ENCODE results near the gene RNU5D-1. TPM values are rescaled to one million over a fixed set of nuclear protein-coding genes. Genes with fewer than 3 reads are reported as not detected.
"Not testable (repeated sequence)": the region's sequence is repeated elsewhere in the genome, so short reads cannot be mapped to it uniquely, and the experiment has no call there.

Gene RNU5D-1
- total RNA-seq, 2 experiments from 2014 or later, result not detected

- H3K4me3 Mint-ChIP-seq, result no peak overlapping the region
- no peaks in the 10 kb centered on the region for H3K9me3 Mint-ChIP-seq
- DNase-seq, result no peak
- H3K4me1 Mint-ChIP-seq (ENCODE audit: low read depth), result peaks cover 42% of the 10 kb centered on the region
- CTCF ChIA-PET, result interaction anchor here (0.6 to 7.9 kb wide), 8 partner anchors 9 to 588 kb away, joined by 3 to 64 read pairs (median 3); partner anchors contain the start of gene RNU5D-1
- H3K27ac Mint-ChIP-seq, result no peak overlapping the region
- H3K36me3 Mint-ChIP-seq (ENCODE audit: low read depth), result no peaks in the 10 kb centered on the region
- intact Hi-C loops (cut with micrococcal nuclease), result loop anchor here (2.0 kb wide), 2 partner anchors 16 to 40 kb away; partner anchors contain the start of genes ARMH1, RNU5D-1 and TMEM53
- no peaks in the 10 kb centered on the region for H3K27me3 Mint-ChIP-seq (ENCODE audit: low read depth)
Observed at GRCh38 chr1:44714532-44714931, 16.4 kb downstream of the RNU5D-1 start.

GRCh38 chr1:44713321-44713781 is 17.6 kb downstream of the RNU5D-1 start:
- CTCF ChIA-PET, result interaction anchor here (7.9 kb wide), 1 partner anchor 17 kb away, joined by 64 read pairs; the partner anchor contains the start of gene RNU5D-1
- Mint-ChIP-seq H3K27me3 (ENCODE audit: low read depth) (no peaks in the 10 kb centered on the region), H3K9me3 (no peaks in the 10 kb centered on the region), H3K4me1 (ENCODE audit: low read depth) (peaks cover 35% of the 10 kb centered on the region), H3K4me3 (no peak overlapping the region), H3K27ac (no peak overlapping the region), H3K36me3 (ENCODE audit: low read depth) (no peaks in the 10 kb centered on the region)
- intact Hi-C loops (cut with micrococcal nuclease), result no loop called here
- no peak for DNase-seq

- Mint-ChIP-seq H3K36me3 (ENCODE audit: low read depth) (no peaks in the 10 kb centered on the region), H3K4me1 (ENCODE audit: low read depth) (peaks cover 10% of the 10 kb centered on the region), H3K9me3 (no peaks in the 10 kb centered on the region), H3K4me3 (peak overlapping the region; percentile 53), H3K27ac (peak overlapping the region; percentile 2), H3K27me3 (ENCODE audit: low read depth) (no peaks in the 10 kb centered on the region)
- intact Hi-C loops (cut with micrococcal nuclease), result no loop called here
- DNase-seq, result peak; percentile 53
- CTCF ChIA-PET, result interaction anchor here (0.6 to 1.6 kb wide), 7 partner anchors 10 to 71 kb away, joined by 3 to 7 read pairs (median 3); partner anchors contain the start of gene RNU5D-1
Observed at GRCh38 chr1:44707959-44708831, 22.8 kb downstream of the RNU5D-1 start.

- Mint-ChIP-seq H3K36me3 (ENCODE audit: low read depth) (no peaks in the 10 kb centered on the region), H3K9me3 (no peaks in the 10 kb centered on the region), H3K27ac (no peak overlapping the region), H3K27me3 (ENCODE audit: low read depth) (no peaks in the 10 kb centered on the region), H3K4me1 (ENCODE audit: low read depth) (peaks cover 10% of the 10 kb centered on the region), H3K4me3 (no peak overlapping the region)
- intact Hi-C loops (cut with micrococcal nuclease), result no loop called here
- DNase-seq, result no peak
- CTCF ChIA-PET, result interaction anchor here (0.6 to 1.8 kb wide), 7 partner anchors 9 to 594 kb away, joined by 3 to 7 read pairs (median 3); partner anchors contain the start of gene RNU5D-1
Observed at GRCh38 chr1:44707112-44707881, 23.7 kb downstream of the RNU5D-1 start.

- no peaks in the 10 kb centered on the region for H3K27me3 Mint-ChIP-seq (ENCODE audit: low read depth)
Observed at GRCh38 chr1:44705938-44706337, 25.0 kb downstream of the RNU5D-1 start.

GRCh38 chr1:44705470-44705869 is 25.5 kb downstream of the RNU5D-1 start:
- Mint-ChIP-seq H3K4me1 (ENCODE audit: low read depth) (peaks cover 10% of the 10 kb centered on the region), H3K9me3 (no peaks in the 10 kb centered on the region), H3K4me3 (no peak overlapping the region), H3K36me3 (ENCODE audit: low read depth) (no peaks in the 10 kb centered on the region), H3K27me3 (ENCODE audit: low read depth) (no peaks in the 10 kb centered on the region), H3K27ac (no peak overlapping the region)
- CTCF ChIA-PET, result interaction anchor here (0.5 to 1.6 kb wide), 3 partner anchors 9 to 25 kb away, joined by 3 read pairs; partner anchors contain the start of gene RNU5D-1
- intact Hi-C loops (cut with micrococcal nuclease), result no loop called here
- DNase-seq, result no peak

More at GRCh38 chr1:44705938-44706337, 25.0 kb downstream of the RNU5D-1 start:
- H3K27ac Mint-ChIP-seq, result no peak overlapping the region
- no peak overlapping the region for H3K4me3 Mint-ChIP-seq
- no peak for DNase-seq
- intact Hi-C loops (cut with micrococcal nuclease), result no loop called here
- CTCF ChIA-PET, result interaction anchor here (1.3 to 1.8 kb wide), 3 partner anchors 9 to 25 kb away, joined by 3 to 6 read pairs (median 3); partner anchors contain the start of gene RNU5D-1
- no peaks in the 10 kb centered on the region for H3K36me3 Mint-ChIP-seq (ENCODE audit: low read depth)
- H3K4me1 Mint-ChIP-seq (ENCODE audit: low read depth), result peaks cover 10% of the 10 kb centered on the region
- H3K9me3 Mint-ChIP-seq, result no peaks in the 10 kb centered on the region

- Mint-ChIP-seq H3K4me3 (no peak overlapping the region), H3K27me3 (ENCODE audit: low read depth) (no peaks in the 10 kb centered on the region), H3K27ac (no peak overlapping the region), H3K9me3 (no peaks in the 10 kb centered on the region), H3K4me1 (ENCODE audit: low read depth) (peaks cover 21% of the 10 kb centered on the region), H3K36me3 (ENCODE audit: low read depth) (no peaks in the 10 kb centered on the region)
- intact Hi-C loops (cut with micrococcal nuclease), result no loop called here
- CTCF ChIA-PET, result no interaction called here
- DNase-seq, result no peak
Observed at GRCh38 chr1:44701141-44701573, 29.8 kb downstream of the RNU5D-1 start.

GRCh38 chr1:44700573-44700972 is 30.4 kb downstream of the RNU5D-1 start:
- H3K27ac Mint-ChIP-seq, result no peak overlapping the region
- no peak overlapping the region for H3K4me3 Mint-ChIP-seq
- DNase-seq, result no peak
- CTCF ChIA-PET, result no interaction called here
- H3K27me3 Mint-ChIP-seq (ENCODE audit: low read depth), result no peaks in the 10 kb centered on the region
- no peaks in the 10 kb centered on the region for H3K9me3 Mint-ChIP-seq
- peaks cover 26% of the 10 kb centered on the region for H3K4me1 Mint-ChIP-seq (ENCODE audit: low read depth)
- no peaks in the 10 kb centered on the region for H3K36me3 Mint-ChIP-seq (ENCODE audit: low read depth)
- intact Hi-C loops (cut with micrococcal nuclease), result no loop called here

GRCh38 chr1:44699375-44699774 is 31.6 kb downstream of the RNU5D-1 start:
- H3K27ac Mint-ChIP-seq; intact Hi-C loops (cut with micrococcal nuclease); H3K9me3 Mint-ChIP-seq; DNase-seq; H3K27me3 Mint-ChIP-seq (ENCODE audit: low read depth); H3K4me3 Mint-ChIP-seq; H3K36me3 Mint-ChIP-seq (ENCODE audit: low read depth): not testable (repeated sequence)
- peaks cover 26% of the 10 kb centered on the region for H3K4me1 Mint-ChIP-seq (ENCODE audit: low read depth)
- CTCF ChIA-PET, result interaction anchor here (2.1 kb wide), 1 partner anchor 8 kb away, joined by 7 read pairs; no protein-coding TSS in a partner anchor

GRCh38 chr1:44698138-44698537 is 32.8 kb downstream of the RNU5D-1 start:
- Mint-ChIP-seq H3K9me3 (no peaks in the 10 kb centered on the region), H3K4me1 (ENCODE audit: low read depth) (peaks cover 29% of the 10 kb centered on the region), H3K27ac (no peak overlapping the region), H3K4me3 (no peak overlapping the region), H3K27me3 (ENCODE audit: low read depth) (no peaks in the 10 kb centered on the region), H3K36me3 (ENCODE audit: low read depth) (no peaks in the 10 kb centered on the region)
- no peak for DNase-seq
- CTCF ChIA-PET, result interaction anchor here (2.1 kb wide), 1 partner anchor 9 kb away, joined by 7 read pairs; no protein-coding TSS in a partner anchor
- intact Hi-C loops (cut with micrococcal nuclease), result no loop called here

- H3K4me1 Mint-ChIP-seq (ENCODE audit: low read depth), result peaks cover 29% of the 10 kb centered on the region
- no peaks in the 10 kb centered on the region for H3K27me3 Mint-ChIP-seq (ENCODE audit: low read depth)
- H3K9me3 Mint-ChIP-seq, result no peaks in the 10 kb centered on the region
- intact Hi-C loops (cut with micrococcal nuclease), result no loop called here
- no peak overlapping the region for H3K4me3 Mint-ChIP-seq
- DNase-seq, result peak; percentile 74
- CTCF ChIA-PET, result interaction anchor here (0.6 to 2.2 kb wide), 12 partner anchors 10 to 522 kb away, joined by 3 to 19 read pairs (median 4); no protein-coding TSS in a partner anchor
- H3K36me3 Mint-ChIP-seq (ENCODE audit: low read depth), result no peaks in the 10 kb centered on the region
- H3K27ac Mint-ChIP-seq, result peak overlapping the region; percentile 63
Observed at GRCh38 chr1:44696789-44697345, 34.1 kb downstream of the RNU5D-1 start.

Data from activated naive CD4-positive, alpha-beta T cell treated with anti-CD3 and anti-CD28 coated beads for 36 hours (primary cell).